Fibroblast of peridontal ligament (primary cell): ENCODE data around the gene AFAP1.

Source experiments
- DNase-seq: peaks from one replicate; pipeline ENCODE4 v3.0.0-alpha.2; 2010; ENCODE audit errors: extremely low read depth

Gene AFAP1

DNA sequence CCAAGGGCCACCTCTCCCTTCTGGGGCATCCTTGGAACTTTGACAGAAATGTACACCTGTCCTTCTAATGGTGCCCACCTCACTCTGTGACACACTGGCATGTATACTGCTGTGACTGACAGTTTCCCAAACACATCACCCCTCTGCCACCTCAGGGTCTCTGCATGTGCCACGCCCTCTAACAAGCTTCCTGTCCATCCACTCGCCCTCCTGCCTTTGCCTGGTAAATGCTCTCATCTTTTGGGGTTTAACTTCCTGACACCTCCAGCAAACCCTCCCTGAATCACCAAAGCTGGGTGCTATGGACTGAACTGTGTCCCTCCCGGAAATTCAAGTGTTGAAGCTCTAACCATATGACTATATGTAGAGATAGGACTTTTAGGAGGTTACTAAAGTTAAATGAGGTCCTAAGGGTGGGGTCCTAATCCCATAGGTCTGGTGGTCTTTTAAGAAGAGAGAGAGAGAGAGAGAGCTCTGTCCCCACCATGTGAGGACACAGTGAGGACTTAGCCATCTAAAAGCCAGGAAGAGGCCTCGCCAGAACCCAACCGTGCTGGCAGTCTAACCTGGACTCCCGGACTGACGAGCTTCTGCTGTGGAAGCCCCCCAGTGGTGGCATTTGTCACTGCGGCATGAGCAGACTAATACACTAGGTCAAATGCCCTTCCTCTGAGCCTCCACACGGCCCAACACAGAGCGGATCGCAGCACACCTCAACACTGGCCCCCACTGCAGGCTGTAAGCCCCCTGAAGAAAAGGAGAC lies 95.6 kb downstream of the AFAP1 start:
- peak; percentile 78 for DNase-seq

DNA sequence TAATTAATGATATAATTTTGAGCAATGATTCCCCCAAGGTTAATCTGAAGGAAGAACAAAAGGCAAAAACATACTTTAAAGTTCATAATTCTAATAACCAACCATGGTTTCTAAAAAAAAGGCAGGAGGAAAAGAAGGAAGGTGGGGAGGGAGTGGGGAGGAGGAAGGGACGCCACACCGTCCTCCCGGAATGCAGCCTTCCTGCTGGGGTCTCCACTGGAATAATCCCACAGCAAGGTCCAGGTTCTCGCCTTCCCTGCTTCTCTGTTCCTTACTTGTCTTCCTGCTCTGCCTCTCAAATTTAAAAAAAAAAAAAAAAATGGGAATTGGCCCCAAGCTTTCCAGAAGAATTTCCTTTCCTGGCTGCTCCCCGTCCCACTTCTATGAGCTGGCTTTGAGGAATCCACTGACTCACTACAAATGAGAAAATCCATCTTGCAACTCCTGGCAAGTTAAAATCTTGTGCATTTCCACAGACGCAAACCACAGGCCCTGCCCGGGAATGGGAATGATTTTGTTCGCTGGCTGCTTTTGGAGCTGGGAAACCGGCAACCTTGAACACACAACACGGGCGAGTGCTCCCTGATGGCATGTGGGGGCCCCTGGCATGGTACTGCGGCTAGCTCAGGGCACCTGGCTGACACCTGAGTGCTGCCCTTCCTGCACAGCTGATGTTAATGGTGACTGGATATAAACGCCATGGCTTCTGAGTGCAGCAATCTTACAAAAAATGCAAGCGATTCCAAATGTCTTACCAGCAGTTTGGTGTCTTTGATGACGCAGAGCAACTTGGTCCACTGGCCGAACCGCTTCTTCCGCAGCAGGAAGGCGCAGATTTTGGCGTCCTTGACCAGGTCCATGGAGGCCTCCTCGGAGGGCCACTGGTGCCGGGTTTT lies 97.0 kb downstream of the AFAP1 start:
- peak; percentile 100 for DNase-seq

DNA sequence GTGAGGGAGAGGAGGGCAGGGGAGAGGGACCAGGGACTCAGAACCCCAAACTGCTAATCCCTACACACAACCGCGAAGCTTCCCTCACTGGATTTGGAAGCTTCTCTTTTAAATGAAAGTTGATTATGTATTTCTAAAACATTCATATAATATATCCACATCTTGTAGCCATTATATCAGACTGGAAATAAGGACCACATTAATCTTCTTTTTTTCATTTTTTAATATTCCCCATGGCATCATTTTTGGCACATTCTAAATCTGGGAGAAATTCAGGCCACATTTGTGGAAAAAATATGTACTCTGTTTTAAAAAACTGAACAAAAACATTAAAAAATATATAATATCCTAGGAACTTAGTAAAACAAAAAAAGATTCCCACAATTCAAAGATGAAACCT lies 97.8 kb downstream of the AFAP1 start:
- DNase-seq = no peak

DNA sequence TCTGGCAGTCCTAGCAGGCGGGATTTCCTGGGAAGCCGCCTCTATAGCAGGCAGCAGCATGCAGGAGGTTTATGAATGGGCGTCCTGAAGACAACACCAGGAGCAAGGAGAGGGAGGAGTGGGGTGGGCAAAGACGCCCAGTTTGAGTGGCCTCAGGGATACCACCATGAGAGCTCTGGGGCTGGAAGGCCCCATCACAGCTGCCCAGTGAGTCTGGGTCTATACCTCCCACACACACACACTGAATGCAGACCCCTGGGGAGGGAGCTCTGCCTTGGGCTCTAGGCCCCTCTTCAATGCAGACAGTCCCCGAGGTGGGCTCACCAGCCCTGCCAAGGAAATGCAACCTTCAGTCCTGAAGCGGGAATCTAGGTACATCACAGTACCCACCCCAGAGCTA lies 98.6 kb downstream of the AFAP1 start:
- DNase-seq = no peak

- no peak for DNase-seq
These were observed 99.8 kb downstream of the AFAP1 start for GRCh38 chr4:7839856-7840255.

GRCh38 chr4:7838136-7838782 lies 101.4 kb downstream of the AFAP1 start:
- DNase-seq = no peak

DNA sequence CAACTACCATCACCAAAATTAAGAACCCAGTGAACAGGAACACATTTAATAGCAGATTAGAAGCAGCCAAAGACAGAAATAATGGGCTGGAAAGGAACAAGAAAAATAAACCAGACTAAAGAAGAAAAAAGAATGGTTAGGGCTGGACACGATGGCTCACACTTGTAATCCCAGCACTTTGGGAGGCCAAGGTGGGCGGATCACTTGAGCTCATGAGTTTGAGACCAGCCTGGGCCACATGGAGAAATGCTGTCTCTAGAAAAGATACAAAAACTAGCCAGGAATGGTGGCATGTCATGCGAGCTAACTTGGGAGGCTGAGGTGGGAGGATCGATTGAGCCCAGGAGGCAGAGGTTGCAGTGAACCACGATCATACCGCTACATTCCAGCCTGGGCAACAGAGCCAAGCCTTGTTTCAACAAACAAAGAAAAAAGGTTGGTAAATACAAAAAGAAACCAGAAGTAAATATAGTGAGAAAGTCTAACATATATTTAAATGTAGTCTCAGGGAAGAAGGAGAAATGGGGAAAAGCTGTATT lies 102.0 kb downstream of the AFAP1 start:
- DNase-seq = no peak

- no peak for DNase-seq
These were observed 107.6 kb downstream of the AFAP1 start for GRCh38 chr4:7831858-7832730.

DNA sequence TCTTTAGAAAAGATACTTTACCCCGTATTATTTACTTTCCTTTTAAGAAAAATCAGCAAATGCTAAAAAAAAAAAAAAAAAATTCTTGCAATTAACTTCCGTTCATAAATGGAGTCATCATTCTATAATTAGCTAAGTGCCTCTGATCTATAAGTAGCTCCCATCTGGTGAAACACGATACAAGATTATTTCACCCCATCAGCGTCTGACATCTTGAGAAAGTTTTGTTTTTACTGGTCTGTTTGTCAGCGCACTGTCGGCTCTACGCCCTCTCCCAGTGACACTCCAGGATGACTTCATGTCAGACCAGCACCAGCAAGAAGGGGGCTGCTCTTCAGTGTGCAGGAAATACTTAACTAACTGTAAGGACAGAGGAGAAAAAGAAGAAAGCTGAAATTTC lies 108.3 kb downstream of the AFAP1 start:
- peak; percentile 93 for DNase-seq

DNA sequence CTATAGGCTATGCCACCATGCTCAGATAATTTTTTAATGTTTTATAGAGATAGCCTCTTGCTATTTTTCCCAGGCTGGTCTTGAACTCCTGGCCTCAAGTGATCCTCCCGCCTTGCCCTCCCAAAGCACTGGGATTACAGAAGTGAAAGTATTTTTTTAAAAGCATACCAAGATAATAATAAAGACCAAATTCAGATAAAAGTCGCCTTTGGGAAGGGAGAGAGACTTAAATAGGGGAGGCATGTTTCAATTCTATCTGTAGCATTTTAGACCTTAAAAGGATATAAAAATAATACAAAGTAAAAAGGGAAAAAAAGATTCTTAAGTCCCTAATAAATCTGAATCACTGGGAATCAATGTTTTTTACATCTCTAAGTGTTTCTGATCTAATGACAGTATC lies 108.9 kb downstream of the AFAP1 start:
- DNase-seq = no peak

DNA sequence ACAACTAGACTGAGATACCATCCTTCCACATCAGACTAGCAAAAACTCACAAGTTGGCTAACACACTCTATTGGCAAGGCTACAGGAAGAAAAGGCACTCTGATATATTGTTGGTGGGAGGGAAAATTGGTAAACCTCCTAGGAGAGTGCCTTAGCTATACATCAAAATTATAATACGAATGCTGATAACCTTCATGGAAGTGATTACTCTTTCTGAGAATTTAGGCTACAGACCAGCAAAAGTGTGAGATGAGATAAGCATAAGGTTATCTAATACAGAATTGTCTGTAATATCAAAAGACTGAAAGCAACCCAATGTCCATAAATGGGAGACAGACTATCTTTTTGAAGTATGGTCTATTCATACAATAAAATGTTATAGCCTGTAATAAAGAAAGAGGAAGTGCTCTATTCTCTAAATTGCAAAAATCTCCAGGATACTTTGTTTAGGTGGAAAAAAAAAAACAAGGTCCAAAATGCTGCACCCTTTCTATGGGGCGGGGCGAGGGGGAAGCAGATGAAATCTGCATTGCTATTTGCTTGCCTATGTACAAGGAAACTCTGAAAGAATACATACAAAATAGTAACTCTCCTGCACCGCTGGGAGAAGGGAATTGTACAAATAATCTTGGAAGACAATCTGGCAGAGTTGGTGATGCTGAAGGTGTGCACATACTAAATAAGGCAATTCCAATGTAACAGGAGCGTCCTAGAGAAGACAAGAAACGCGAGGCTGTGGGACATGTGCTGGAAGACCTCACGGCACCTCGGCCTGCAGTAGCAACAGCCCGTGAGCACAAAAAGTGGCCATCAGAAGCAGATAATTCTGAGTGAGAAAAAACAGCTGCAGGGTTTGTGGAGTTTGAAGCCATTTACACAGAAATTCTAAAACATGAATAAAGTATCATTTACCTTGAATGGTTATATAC lies 109.7 kb downstream of the AFAP1 start:
- no peak for DNase-seq

DNA sequence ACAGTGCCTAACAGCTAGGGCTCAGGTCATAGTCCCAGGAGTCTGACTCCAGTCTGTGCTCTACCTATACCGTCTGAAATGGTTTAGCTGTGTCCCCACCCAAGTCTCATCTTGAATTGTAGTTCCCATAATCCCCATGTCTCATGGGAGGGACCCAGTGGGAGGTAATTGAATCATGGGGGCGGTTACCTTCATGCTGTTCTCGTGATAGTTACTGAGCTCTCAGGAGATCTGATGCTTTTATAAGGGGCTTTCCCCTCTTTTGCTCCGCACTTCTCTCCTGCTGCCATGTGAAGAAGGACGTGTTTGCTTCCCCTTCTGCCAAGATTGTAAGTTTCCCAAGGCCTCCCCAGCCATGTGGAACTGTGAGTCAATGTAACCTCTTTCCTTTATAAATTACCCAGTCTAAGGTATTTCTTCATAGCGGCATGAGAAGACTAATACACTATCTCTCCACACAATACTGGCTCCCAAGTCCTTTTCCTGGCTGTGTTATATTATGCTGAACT lies 110.8 kb downstream of the AFAP1 start:
- peak; percentile 69 for DNase-seq

DNA sequence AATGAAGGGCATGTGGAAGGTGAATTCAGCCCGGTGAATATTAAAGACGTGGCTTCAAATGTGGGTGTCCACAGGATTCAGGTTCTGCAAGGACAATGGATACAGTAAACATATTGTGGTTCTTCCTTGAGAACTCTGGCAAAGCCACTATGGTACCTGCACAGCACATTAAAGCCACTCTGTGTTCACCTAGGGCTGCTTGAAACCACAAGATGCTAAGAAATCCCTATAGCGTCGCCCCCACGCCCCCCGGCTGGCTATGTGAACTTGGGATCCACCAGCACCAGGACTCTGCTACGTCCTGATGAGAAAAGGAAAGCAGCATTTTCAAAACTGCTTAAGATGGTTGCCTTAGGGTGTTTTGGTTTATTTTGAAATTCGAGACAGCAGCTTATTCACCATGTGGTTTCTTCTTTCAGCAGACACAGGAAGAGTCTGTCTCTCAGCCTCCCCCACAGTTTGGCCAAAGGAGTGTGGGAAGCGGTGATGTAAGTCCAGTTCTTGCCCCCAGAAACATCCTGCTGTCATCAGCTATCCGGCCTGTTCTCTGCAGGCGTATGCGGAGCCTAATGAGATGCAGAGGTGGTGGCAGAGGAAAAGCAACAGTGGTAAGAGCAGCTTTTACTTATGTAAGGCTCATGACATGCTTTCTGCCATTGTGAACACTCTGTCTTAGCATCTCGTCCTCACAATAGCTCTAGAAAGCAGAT lies 111.5 kb downstream of the AFAP1 start:
- peak; percentile 100 for DNase-seq

- DNase-seq = peak; percentile 31
These were observed 112.1 kb downstream of the AFAP1 start for GRCh38 chr4:7827566-7827965.

GRCh38 chr4:7826909-7827306 lies 112.8 kb downstream of the AFAP1 start:
- no peak for DNase-seq

DNA sequence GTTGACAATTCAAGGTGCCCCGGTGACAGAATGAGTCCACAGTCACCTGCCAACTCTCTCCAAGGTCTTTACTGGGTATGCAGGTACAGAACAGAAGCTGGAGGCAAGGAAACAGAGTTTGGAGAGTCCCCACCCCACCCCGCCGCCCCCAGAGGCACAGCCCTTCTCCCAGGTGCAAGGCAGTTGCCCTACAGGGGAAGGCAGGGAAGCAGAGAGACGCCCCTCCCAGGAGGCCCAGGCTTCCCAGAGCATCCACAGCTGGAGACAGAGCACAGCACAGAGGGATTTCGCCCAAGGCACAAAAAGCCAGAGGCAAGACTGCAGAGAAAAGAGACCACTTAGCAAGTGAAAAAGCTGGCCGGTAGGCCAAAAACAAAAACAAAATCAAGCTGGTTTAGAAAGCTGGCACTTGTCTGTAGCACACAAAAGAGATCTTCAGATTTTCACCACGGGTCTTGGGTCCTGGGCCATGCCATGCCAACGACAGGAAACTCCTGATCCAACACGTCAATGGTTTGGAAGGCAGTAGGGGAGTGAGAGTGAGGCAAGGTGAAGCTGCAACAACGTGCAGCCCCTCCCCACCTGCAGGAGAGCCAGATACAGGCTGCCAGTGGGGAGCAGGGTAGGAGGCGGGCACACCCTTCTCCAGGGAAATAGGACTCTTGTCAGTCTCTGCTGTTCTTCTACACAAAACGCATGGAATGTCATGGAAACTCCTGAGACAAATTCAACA lies 113.3 kb downstream of the AFAP1 start:
- DNase-seq = no peak

GRCh38 chr4:7824218-7824617 lies 115.4 kb downstream of the AFAP1 start:
- peak; percentile 97 for DNase-seq

- DNase-seq = peak; percentile 69
These were observed 116.2 kb downstream of the AFAP1 start for GRCh38 chr4:7823416-7823824.

GRCh38 chr4:7822877-7823276 lies 116.8 kb downstream of the AFAP1 start:
- DNase-seq = no peak
